H1 (cell line): Measurements from ENCODE around the gene GPATCH11. TPM values are rescaled to one million over a fixed set of nuclear protein-coding genes. Genes with fewer than 3 reads are reported as not detected.

Experiments used
- CTCF ChIA-PET: fragments of 300-600 bp; sonication (Branson Sonifier 250); formaldehyde crosslinking; loops from one replicate; lab custom pipeline; 2021; ENCODE audit not compliant: partially characterized antibody; lab: Charles Lee
- POLR2A ChIA-PET: fragments of 300-600 bp; sonication (Branson Sonifier 250); formaldehyde crosslinking; loops from one replicate; lab custom pipeline; 2021; ENCODE audit warnings: inconsistent platforms; ENCODE audit not compliant: partially characterized antibody; lab: Charles Lee
- DNase-seq, 2 experiments: peaks; one replicate each; pipeline versions ENCODE4 v3.0.0 to v3.0.0-alpha.2; 2010 to 2022; ENCODE audit warnings: low spot score in 2 of 2, low read depth in 1 of 2, mixed read lengths in 1 of 2
- FAIRE-seq: peaks from 2 replicates; lab custom pipeline; 2011; peaks lifted over from hg19 to GRCh38; lab: Jason Lieb, UNC
- H2AFZ ChIP-seq: 2 replicates; pipeline ENCODE4 v1.8.1; 2012; ENCODE audit warnings: low read length, inconsistent platforms
- H2AK5ac ChIP-seq: 2 replicates; pipeline ENCODE4 v1.6.1; 2013; ENCODE audit warnings: low read depth, low read length
- H2BK120ac ChIP-seq: replicated peaks from 2 replicates; pipeline ENCODE3; 2013; ENCODE audit warnings: low read depth, low read length, inconsistent platforms
- H2BK12ac ChIP-seq: 2 replicates; pipeline ENCODE4 v1.6.1; 2013; ENCODE audit warnings: low read depth, low read length
- H2BK15ac ChIP-seq: 2 replicates; pipeline ENCODE4 v1.6.1; 2013; ENCODE audit warnings: low read length
- H2BK20ac ChIP-seq: 2 replicates; pipeline ENCODE4 v1.6.1; 2013; ENCODE audit warnings: low read length
- H2BK5ac ChIP-seq: 2 replicates; pipeline ENCODE4 v1.6.1; 2013; ENCODE audit warnings: low read depth, low read length
- H3K14ac ChIP-seq: 2 replicates; pipeline ENCODE4 v1.6.1; 2013; ENCODE audit warnings: inconsistent platforms; ENCODE audit not compliant: insufficient read length
- H3K18ac ChIP-seq: 2 replicates; pipeline ENCODE4 v1.6.1; 2013; ENCODE audit warnings: low read length; ENCODE audit errors: extremely low read depth
- H3K23ac ChIP-seq: 2 replicates; pipeline ENCODE4 v1.6.1; 2013; ENCODE audit warnings: inconsistent platforms; ENCODE audit not compliant: insufficient read length
- H3K23me2 ChIP-seq: 2 replicates; pipeline ENCODE4 v1.6.1; 2013; ENCODE audit warnings: low read depth, low read length
- H3K27ac ChIP-seq: 2 replicates; pipeline ENCODE4 v1.6.1; 2011; ENCODE audit warnings: low read depth, low read length, inconsistent platforms
- H3K27me3 ChIP-seq, 4 experiments: replicated peaks in 1 of 4; 1 replicate in 1 of 4; 2 replicates in 3 of 4; pipeline versions ENCODE4 v1.6.1 to v1.8.1; 2011 to 2013; ENCODE audit warnings: low read length in 3 of 4, mild to moderate bottlenecking in 3 of 4, inconsistent platforms in 2 of 4, mixed read lengths in 2 of 4, moderate library complexity in 1 of 4; ENCODE audit not compliant: control insufficient read depth in 3 of 4, insufficient read depth in 3 of 4; ENCODE audit errors: extremely low read depth in 1 of 4
- H3K36me3 ChIP-seq, 4 experiments: 2 replicates each; pipeline versions ENCODE4 v1.6.1 to v1.8.1; 2011 to 2013; ENCODE audit warnings: mild to moderate bottlenecking in 4 of 4, low read length in 3 of 4, moderate library complexity in 2 of 4, control low read depth in 1 of 4, inconsistent platforms in 1 of 4; ENCODE audit not compliant: insufficient read depth in 4 of 4, control insufficient read depth in 2 of 4
- H3K4ac ChIP-seq: replicated peaks from 2 replicates; pipeline ENCODE3; 2013; ENCODE audit warnings: low read length, low read depth, mixed read lengths, inconsistent platforms; ENCODE audit not compliant: insufficient read length
- H3K4me1 ChIP-seq, 4 experiments: replicated peaks in 1 of 4; 1 replicate in 1 of 4; 2 replicates in 3 of 4; pipeline versions ENCODE4 v1.6.1 to v1.8.1; 2011 to 2013; ENCODE audit warnings: low read length in 3 of 4, inconsistent platforms in 2 of 4, mixed read lengths in 1 of 4; ENCODE audit not compliant: insufficient read depth in 4 of 4, control insufficient read depth in 3 of 4
- H3K4me2 ChIP-seq, 2 experiments: 2 replicates each; pipeline versions ENCODE4 v1.6.1 to v1.8.1; 2011 to 2013; ENCODE audit warnings: low read depth in 2 of 2, low read length in 2 of 2, control low read depth in 1 of 2, inconsistent platforms in 1 of 2, mild to moderate bottlenecking in 1 of 2; ENCODE audit not compliant: insufficient read depth in 1 of 2
- H3K4me3 ChIP-seq, 4 experiments: fragments of 200-600, 300-600 bp in 1 of 4; sonication (generic), shearing (Covaris generic), sonication (Bioruptor Twin) in 1 of 4; 2 replicates each; pipeline versions ENCODE4 v1.5.1 to v1.8.1; 2011 to 2016; ENCODE audit warnings: low read length in 4 of 4, low read depth in 3 of 4, control low read depth in 2 of 4, inconsistent platforms in 2 of 4, mild to moderate bottlenecking in 2 of 4, mixed read lengths in 1 of 4, moderate library complexity in 1 of 4; ENCODE audit not compliant: insufficient read depth in 2 of 4; ENCODE audit errors: extremely low read depth in 1 of 4
- H3K56ac ChIP-seq: replicated peaks from 2 replicates; pipeline ENCODE3; 2013; ENCODE audit warnings: low read depth, mild to moderate bottlenecking, mixed read lengths, low read length, inconsistent platforms; ENCODE audit not compliant: insufficient read length
- H3K79me1 ChIP-seq: 2 replicates; pipeline ENCODE4 v1.6.1; 2013; ENCODE audit warnings: low read depth, low read length, control low read depth
- H3K79me2 ChIP-seq, 2 experiments: 2 replicates each; pipeline versions ENCODE4 v1.6.1 to v1.8.1; 2012 to 2013; ENCODE audit warnings: low read length in 2 of 2, mild to moderate bottlenecking in 2 of 2, inconsistent platforms in 1 of 2; ENCODE audit not compliant: insufficient read depth in 2 of 2, control insufficient read depth in 1 of 2
- H3K9ac ChIP-seq, 4 experiments: replicated peaks in 1 of 4; 1 replicate in 1 of 4; 2 replicates in 3 of 4; pipeline versions ENCODE4 v1.6.1 to v1.8.1; 2011 to 2013; ENCODE audit warnings: low read depth in 3 of 4, low read length in 3 of 4, control low read depth in 2 of 4, mild to moderate bottlenecking in 2 of 4, moderate library complexity in 2 of 4, inconsistent platforms in 1 of 4; ENCODE audit errors: extremely low read depth in 1 of 4
- H3K9me3 ChIP-seq, 2 experiments: 2 replicates each; pipeline versions ENCODE4 v1.6.1 to v1.8.1; 2012 to 2013; ENCODE audit warnings: mild to moderate bottlenecking in 2 of 2, moderate library complexity in 2 of 2, control low read depth in 1 of 2, inconsistent platforms in 1 of 2, low read depth in 1 of 2, low read length in 1 of 2, mixed read lengths in 1 of 2; ENCODE audit not compliant: insufficient read depth in 2 of 2
- H4K20me1 ChIP-seq, 2 experiments: replicated peaks in 1 of 2; 2 replicates each; pipeline versions ENCODE3 to v1.8.1; 2011 to 2013; ENCODE audit warnings: inconsistent platforms in 2 of 2, low read length in 2 of 2, mild to moderate bottlenecking in 1 of 2; ENCODE audit not compliant: insufficient read depth in 2 of 2, control insufficient read depth in 1 of 2
- H4K5ac ChIP-seq: 2 replicates; pipeline ENCODE4 v1.6.1; 2013; ENCODE audit warnings: low read length, low read depth, mixed read lengths, inconsistent platforms; ENCODE audit not compliant: insufficient read length
- H4K8ac ChIP-seq: 2 replicates; pipeline ENCODE4 v1.8.0; 2013; ENCODE audit warnings: mild to moderate bottlenecking, moderate library complexity, low read length, inconsistent platforms; ENCODE audit not compliant: insufficient read depth; ENCODE audit errors: extremely low read depth
- H4K91ac ChIP-seq: replicated peaks from 2 replicates; pipeline ENCODE3; 2013; ENCODE audit warnings: low read length, mixed read lengths, inconsistent platforms; ENCODE audit not compliant: insufficient read length
- CBX5 ChIP-seq: fragments of 300-800, 300-1000 bp; sonication (generic); IDR thresholded peaks from 2 replicates; pipeline ENCODE4 v1.7.1; 2016; ENCODE audit warnings: antibody characterized with exemption, low read length, low read depth
- CTBP2 ChIP-seq: IDR thresholded peaks from 2 replicates; pipeline ENCODE4 v1.7.0; 2011; ENCODE audit warnings: borderline replicate concordance, mild to moderate bottlenecking, moderate library complexity, mixed read lengths, low read length; ENCODE audit not compliant: insufficient read depth, insufficient read length
- EZH2 ChIP-seq: fragments of 200-600 bp; sonication (generic); IDR thresholded peaks from 2 replicates; pipeline ENCODE4 v1.7.1; 2012; ENCODE audit warnings: low read depth, mild to moderate bottlenecking, moderate library complexity, low read length, inconsistent platforms; ENCODE audit not compliant: severe bottlenecking
- KDM1A ChIP-seq: fragments of 200-600, 300-600 bp; sonication (generic); IDR thresholded peaks from 2 replicates; pipeline ENCODE4 v1.7.1; 2016; ENCODE audit warnings: mild to moderate bottlenecking, low read length, borderline replicate concordance
- NANOG ChIP-seq: IDR thresholded peaks from 2 replicates; pipeline ENCODE4 v1.6.1; 2011; ENCODE audit warnings: low read length, low read depth, mild to moderate bottlenecking, inconsistent platforms; ENCODE audit not compliant: insufficient read depth, poor library complexity, severe bottlenecking
- RFX5 ChIP-seq: IDR thresholded peaks from 2 replicates; pipeline ENCODE4 v1.6.1; 2011; ENCODE audit warnings: low read depth, low read length, improper control_type of control experiment, borderline replicate concordance
- TAF1 ChIP-seq: IDR thresholded peaks from 2 replicates; pipeline ENCODE4 v1.6.1; 2011; ENCODE audit warnings: mild to moderate bottlenecking, low read depth, low read length
- WGBS, 2 experiments: shearing (Covaris generic) in 1 of 2; methylation state at CpG; one replicate each; pipeline versions ENCODE4 v1.1.6 to v1.1.7; 2013 to 2015; ENCODE audit warnings: low lambda C conversion rate in 2 of 2, mixed read lengths in 2 of 2, inconsistent platforms in 1 of 2, low coverage in 1 of 2, missing lambda C conversion rate in 1 of 2; ENCODE audit not compliant: insufficient replicate concordance in 2 of 2, insufficient coverage in 1 of 2, insufficient read length in 1 of 2; ENCODE audit errors: extremely low coverage in 1 of 2, missing lambda C conversion rate in 1 of 2; 5-methylcytosine and 5-hydroxymethylcytosine counted together
- polyA plus RNA-seq, 7 experiments: library from polyadenylated mRNA; depleted of rRNA in 3 of 7; stranded (reverse) in 5 of 7; unstranded in 2 of 7; fragments of >200 nt in 5 of 7; fragments of 200-250 nt in 2 of 7; gene quantifications; 1 replicate in 5 of 7; 2 replicates in 1 of 7; 4 replicates in 1 of 7; pipeline versions ENCODE4 v1.2.1 to v1.2.3, GENCODE V29; 2011 to 2013; ENCODE audit warnings: missing spikeins in 2 of 7, mixed read lengths in 2 of 7
- total RNA-seq: library from RNA; stranded (reverse); fragmentation: NEBNext Ultra II Directional; extraction: Animal tissue kit (Norgen Biotek cat#: 25700); gene quantifications from 2 replicates; pipeline ENCODE4 v1.2.1, GENCODE V29; 2021

GPATCH11 gene
- total and polyA plus RNA-seq, 2 of the 8 experiments (the other 6 are each of a cell fraction or from before 2014, with no cell fraction given) = 0.60 to 3.4 TPM

DNA sequence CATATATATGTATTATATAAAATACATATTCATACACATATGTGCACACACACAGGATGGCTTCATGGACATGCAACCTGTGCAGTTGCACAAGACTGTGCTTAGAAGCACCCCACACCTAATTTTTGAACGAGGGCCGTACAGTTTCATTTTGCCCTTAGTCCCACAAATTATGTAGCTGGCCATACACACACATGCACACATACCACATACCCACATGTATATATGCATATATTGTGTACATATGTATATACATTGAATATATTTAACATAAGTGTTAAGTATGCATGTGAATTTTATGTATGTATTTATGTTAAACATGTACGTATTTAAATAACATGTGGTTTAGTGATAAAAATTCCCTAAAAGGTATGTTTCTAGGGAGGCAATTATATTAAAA, 18.3 kb downstream of the GPATCH11 start:
- H3K4me3 ChIP-seq = no peak overlapping the region
- H4K5ac ChIP-seq = no peak overlapping the region
- CTCF ChIA-PET = no interaction called here
- no peak overlapping the region for H2AK5ac ChIP-seq
- H2BK120ac ChIP-seq = no peak overlapping the region
- no peak overlapping the region for H3K9ac ChIP-seq
- H3K56ac ChIP-seq = no peak overlapping the region
- no peak overlapping the region for H3K18ac ChIP-seq
- WGBS, 2 experiments = 91% methylated on average over 3 of the region's 3 CpGs; no CpG with 5 or more reads in 1 of the 2 experiments
- no peaks in the 10 kb centered on the region for H3K23me2 ChIP-seq
- no peak overlapping the region for H3K4me2 ChIP-seq
- no peak overlapping the region for H3K4ac ChIP-seq
- no peaks in the 10 kb centered on the region for H3K79me1 ChIP-seq
- H3K79me2 ChIP-seq = no peaks in the 10 kb centered on the region
- H2BK12ac ChIP-seq = no peak overlapping the region
- POLR2A ChIA-PET = interaction anchor here (0.8 kb wide), 1 partner anchor 12 kb away, joined by 3 read pairs; no protein-coding TSS in a partner anchor
- H3K27ac ChIP-seq = no peak overlapping the region
- peaks cover 0 to 22% (median 7%) of the 10 kb centered on the region in 4 experiments; a peak in 5 of 8 replicates for H3K36me3 ChIP-seq
- peaks cover 0 to 6% (median 4%) of the 10 kb centered on the region in 4 experiments; a peak in 2 of 7 replicates for H3K4me1 ChIP-seq
- no peaks in the 10 kb centered on the region for H4K20me1 ChIP-seq
- H4K91ac ChIP-seq = no peak overlapping the region
- H4K8ac ChIP-seq = no peak overlapping the region
- no peak overlapping the region for H3K23ac ChIP-seq
- no peak overlapping the region for H2BK5ac ChIP-seq
- FAIRE-seq (no peak), DNase-seq (no peak)
- no peak overlapping the region for H3K14ac ChIP-seq
- no peaks in the 10 kb centered on the region for H3K9me3 ChIP-seq
- no peak overlapping the region for H2BK20ac ChIP-seq
- TF ChIP-seq CTBP2 = no peak
- TF ChIP-seq RFX5 = no peak
- no peak for TF ChIP-seq KDM1A
- no peak for TF ChIP-seq NANOG
- TF ChIP-seq CBX5 = no peak
- no peak for TF ChIP-seq TAF1
- no peak for TF ChIP-seq EZH2
- H3K27me3 ChIP-seq = no peaks in the 10 kb centered on the region
- H2BK15ac ChIP-seq = no peak overlapping the region
- no peak overlapping the region for H2AFZ ChIP-seq
